ENCODE results near the gene ADAP1.

GRCh38 chr7:863106-863505, 91.4 kb downstream of the ADAP1 start:
- no peak for TF ChIP-seq CTCF (IDR thresholded peaks at IDR 0.05)
- TF ChIP-seq POLR2A (IDR thresholded peaks at IDR 0.05), result no peak

All from heart left ventricle (tissue), 13 donors.